ENCODE results near the gene CMBL.
A peak's percentile ranks its signal among the peaks of the same experiment; 100 is the strongest.
"Not testable (repeated sequence)": the region's sequence is repeated elsewhere in the genome, so short reads cannot be mapped to it uniquely, and the experiment has no call there.

The CMBL gene

GRCh38 chr5:10253390-10253789, 54.3 kb downstream of the CMBL start:
- DNase-seq, result no peak

DNA sequence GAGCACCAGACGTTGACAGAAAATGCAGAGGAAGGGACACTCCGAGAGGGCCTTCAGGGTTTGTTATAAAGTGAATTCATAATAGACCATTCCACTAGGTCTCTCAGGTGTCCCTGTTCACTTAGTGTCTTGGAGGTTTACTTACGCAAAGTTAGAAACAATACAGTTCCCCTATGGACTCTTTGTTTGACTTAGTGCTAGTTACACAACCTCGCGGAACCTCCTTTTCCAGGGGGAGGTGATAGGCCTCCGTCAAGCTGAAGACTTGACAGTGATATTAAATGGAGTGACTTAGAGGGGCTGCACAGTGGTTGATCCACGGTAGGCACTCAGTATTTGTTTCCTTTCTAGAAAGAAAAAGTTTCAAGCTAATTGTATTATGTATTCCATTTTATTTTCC, 56.3 kb downstream of the CMBL start:
- DNase-seq, result no peak

DNA sequence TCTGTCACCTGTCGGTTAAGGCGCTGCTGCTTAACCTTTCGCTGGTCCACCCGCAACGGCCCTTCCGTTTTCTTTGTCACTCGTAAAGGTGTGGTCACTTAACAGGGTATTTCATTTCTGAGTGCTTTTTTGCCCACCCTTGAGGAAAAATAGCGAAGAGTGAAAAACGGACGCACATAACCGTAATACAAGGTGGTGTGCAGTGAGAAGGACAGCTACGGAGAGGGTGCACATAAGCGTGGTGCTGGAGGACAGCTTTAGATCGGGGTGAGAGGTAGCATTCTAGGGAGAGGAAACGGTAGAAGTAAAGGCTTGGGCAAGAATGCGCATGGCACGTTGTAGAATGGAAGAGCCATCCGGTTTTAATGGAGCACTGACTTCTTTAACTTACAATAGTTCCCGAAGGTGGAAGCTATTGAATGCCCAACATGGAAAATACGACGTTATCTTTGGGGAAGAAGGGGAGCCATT, 56.9 kb downstream of the CMBL start:
- DNase-seq, result no peak

GRCh38 chr5:10249948-10250805, 57.5 kb downstream of the CMBL start, which contains the start of gene CCT5:
Gene CCT5 (plus strand): TSS chr5:10250280. CDS start chr5:10250341, 61 bp downstream.
- peak; percentile 97 for DNase-seq

- no peak for DNase-seq
These were observed 59.1 kb downstream of the CMBL start for GRCh38 chr5:10248378-10249260.

- not testable (repeated sequence) for DNase-seq
These were observed 60.5 kb downstream of the CMBL start for GRCh38 chr5:10247217-10247616.

- no peak for DNase-seq
These were observed 60.9 kb downstream of the CMBL start for GRCh38 chr5:10246761-10247160.

DNA sequence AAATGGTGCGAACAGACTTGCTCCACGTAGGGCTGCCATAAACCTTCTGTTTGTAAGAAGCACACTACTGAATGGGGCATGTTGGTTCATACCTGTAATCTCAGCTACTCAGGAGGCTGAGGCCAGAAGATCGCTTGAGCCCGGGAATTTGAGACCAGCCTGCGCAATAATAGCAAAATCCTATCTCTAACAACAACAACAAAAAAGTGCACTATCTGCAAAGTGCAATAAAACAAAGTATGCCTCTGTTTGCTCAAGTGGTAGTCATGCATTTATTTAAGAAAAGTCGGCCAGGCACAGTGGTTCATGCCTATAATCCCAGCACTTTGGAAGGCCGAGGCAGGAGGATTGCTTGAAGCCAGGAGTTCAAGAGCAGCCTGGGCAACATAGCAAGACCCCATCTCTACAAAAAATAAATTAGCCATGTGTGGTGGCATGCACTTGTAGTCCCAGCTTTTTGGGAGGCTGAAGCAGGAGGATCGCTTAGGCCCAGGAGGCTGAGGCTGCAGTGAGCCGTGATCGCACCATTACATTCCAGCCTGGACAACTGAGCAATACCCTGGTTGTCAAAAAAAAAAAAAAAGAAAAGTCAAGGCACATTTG, 63.3 kb downstream of the CMBL start:
- DNase-seq, result no peak

- DNase-seq, result no peak
These were observed 64.0 kb downstream of the CMBL start for GRCh38 chr5:10243660-10244240.

DNA sequence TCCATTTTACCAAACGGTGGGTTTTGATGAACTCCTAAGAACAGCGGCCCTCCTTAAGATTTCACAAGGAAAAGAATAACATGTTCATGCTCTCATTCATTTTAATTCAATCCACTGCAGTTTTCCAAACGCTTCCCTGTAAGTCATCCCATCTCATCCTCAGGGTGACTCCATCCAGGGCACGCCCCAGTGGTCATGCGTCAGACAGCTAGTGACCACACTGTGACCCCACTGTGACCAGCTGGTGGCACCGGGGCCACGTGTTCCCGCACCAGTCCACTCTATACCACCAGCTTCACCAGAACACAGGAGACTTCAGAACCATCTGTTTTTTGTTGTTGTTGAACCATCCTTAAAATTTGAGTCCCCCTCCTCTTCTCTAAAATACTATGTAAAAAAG, 72.4 kb downstream of the CMBL start:
- DNase-seq, result no peak

GRCh38 chr5:10233505-10233904, 74.2 kb downstream of the CMBL start:
- peak; percentile 43 for DNase-seq

GRCh38 chr5:10233011-10233410, 74.7 kb downstream of the CMBL start:
- DNase-seq, result no peak

DNA sequence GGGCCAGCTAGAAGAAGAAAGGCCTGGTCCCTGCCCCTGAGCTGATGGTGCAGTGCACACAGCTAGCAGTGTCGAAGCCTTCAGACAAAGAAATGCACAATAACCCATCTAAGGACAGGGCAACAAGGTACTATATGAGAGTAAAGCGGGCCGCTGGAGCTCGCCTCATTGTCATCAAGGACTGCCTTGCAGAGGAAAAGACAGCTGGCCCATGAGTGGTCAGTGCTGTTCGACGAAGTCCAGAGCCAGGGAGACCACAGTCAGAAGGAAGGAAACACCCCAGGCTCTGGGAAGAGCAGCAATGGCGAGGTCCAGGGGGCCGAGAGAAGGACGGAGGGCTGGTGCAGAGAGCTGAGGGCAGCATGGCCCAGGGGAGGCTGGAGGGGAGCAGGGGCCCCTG, 75.3 kb downstream of the CMBL start:
- DNase-seq, result no peak

GRCh38 chr5:10229306-10230048, 78.2 kb downstream of the CMBL start:
- no peak for DNase-seq

GRCh38 chr5:10228288-10228687, 79.4 kb downstream of the CMBL start:
- no peak for DNase-seq

Measured in NCI-H524 treated with DMSO at 0.1 percent for 48 hours (cell line).